HUES6 (cell line): Measurements from ENCODE around the gene ZNF638.

Experiments
- H3K27ac ChIP-seq: 2 replicates; pipeline ENCODE4 v1.7.0; 2013; ENCODE audit warnings: low read depth, mild to moderate bottlenecking, low read length, inconsistent platforms
- H3K27me3 ChIP-seq: 2 replicates; pipeline ENCODE4 v1.6.1; 2013; ENCODE audit warnings: low read length; ENCODE audit not compliant: control insufficient read depth, insufficient read depth
- H3K36me3 ChIP-seq: 2 replicates; pipeline ENCODE4 v1.6.1; 2013; ENCODE audit warnings: low read length; ENCODE audit not compliant: control insufficient read depth, insufficient read depth
- H3K4me1 ChIP-seq: 2 replicates; pipeline ENCODE4 v1.6.1; 2013; ENCODE audit warnings: low read length; ENCODE audit not compliant: control insufficient read depth, insufficient read depth
- H3K4me3 ChIP-seq: 2 replicates; pipeline ENCODE4 v1.5.1; 2013; ENCODE audit warnings: low read depth, low read length
- H3K9ac ChIP-seq: one replicate; pipeline ENCODE4 v1.6.1; 2013; ENCODE audit warnings: mild to moderate bottlenecking, low read length
- H3K9me3 ChIP-seq: 2 replicates; pipeline ENCODE4 v1.6.1; 2013; ENCODE audit warnings: low read depth, low read length; ENCODE audit not compliant: control insufficient read depth, insufficient read depth

ZNF638 gene

GRCh38 chr2:71360434-71360975 is 28.9 kb downstream of the ZNF638 start:
- H3K4me3 ChIP-seq, result no peak overlapping the region
- peaks cover 98% of the 10 kb centered on the region for H3K36me3 ChIP-seq
- H3K9ac ChIP-seq, result no peak overlapping the region
- no peaks in the 10 kb centered on the region for H3K9me3 ChIP-seq
- H3K27me3 ChIP-seq, result no peaks in the 10 kb centered on the region
- no peak overlapping the region for H3K27ac ChIP-seq
- no peaks in the 10 kb centered on the region for H3K4me1 ChIP-seq

GRCh38 chr2:71361631-71362030 is 30.0 kb downstream of the ZNF638 start:
- Histone ChIP-seq H3K9me3 (no peaks in the 10 kb centered on the region), H3K36me3 (peaks cover 99% of the 10 kb centered on the region), H3K27me3 (no peaks in the 10 kb centered on the region), H3K4me1 (no peaks in the 10 kb centered on the region), H3K27ac (no peak overlapping the region), H3K4me3 (no peak overlapping the region), H3K9ac (no peak overlapping the region)

- Histone ChIP-seq H3K4me3 (no peak overlapping the region), H3K4me1 (no peaks in the 10 kb centered on the region), H3K9ac (no peak overlapping the region), H3K36me3 (peaks cover 98% of the 10 kb centered on the region), H3K27me3 (no peaks in the 10 kb centered on the region), H3K27ac (no peak overlapping the region), H3K9me3 (no peaks in the 10 kb centered on the region)
These were observed 30.9 kb downstream of the ZNF638 start for GRCh38 chr2:71362447-71362846.

GRCh38 chr2:71370015-71370414 is 38.4 kb downstream of the ZNF638 start:
- no peak overlapping the region for H3K27ac ChIP-seq
- H3K4me1 ChIP-seq, result no peaks in the 10 kb centered on the region
- no peak overlapping the region for H3K9ac ChIP-seq
- H3K36me3 ChIP-seq, result peaks cover 92% of the 10 kb centered on the region
- no peaks in the 10 kb centered on the region for H3K9me3 ChIP-seq
- H3K4me3 ChIP-seq, result no peak overlapping the region
- H3K27me3 ChIP-seq, result no peaks in the 10 kb centered on the region

- H3K27me3 ChIP-seq, result no peaks in the 10 kb centered on the region
- no peak overlapping the region for H3K4me3 ChIP-seq
- no peaks in the 10 kb centered on the region for H3K4me1 ChIP-seq
- H3K9me3 ChIP-seq, result no peaks in the 10 kb centered on the region
- H3K36me3 ChIP-seq, result peaks cover 89% of the 10 kb centered on the region
- H3K9ac ChIP-seq, result no peak overlapping the region
- H3K27ac ChIP-seq, result no peak overlapping the region
These were observed 40.5 kb downstream of the ZNF638 start for GRCh38 chr2:71372042-71372441.

- no peaks in the 10 kb centered on the region for H3K27me3 ChIP-seq
- H3K9ac ChIP-seq, result no peak overlapping the region
- H3K4me3 ChIP-seq, result no peak overlapping the region
- H3K9me3 ChIP-seq, result no peaks in the 10 kb centered on the region
- peaks cover 91% of the 10 kb centered on the region for H3K36me3 ChIP-seq
- no peaks in the 10 kb centered on the region for H3K4me1 ChIP-seq
- H3K27ac ChIP-seq, result no peak overlapping the region
These were observed 47.5 kb downstream of the ZNF638 start for GRCh38 chr2:71379086-71379485.

GRCh38 chr2:71380665-71381064 is 49.1 kb downstream of the ZNF638 start:
- Histone ChIP-seq H3K4me1 (no peaks in the 10 kb centered on the region), H3K9ac (no peak overlapping the region), H3K9me3 (no peaks in the 10 kb centered on the region), H3K36me3 (peaks cover 90% of the 10 kb centered on the region), H3K27ac (no peak overlapping the region), H3K27me3 (no peaks in the 10 kb centered on the region), H3K4me3 (no peak overlapping the region)

GRCh38 chr2:71385012-71385411 is 53.4 kb downstream of the ZNF638 start:
- no peak overlapping the region for H3K9ac ChIP-seq
- no peak overlapping the region for H3K27ac ChIP-seq
- H3K4me3 ChIP-seq, result no peak overlapping the region
- no peaks in the 10 kb centered on the region for H3K27me3 ChIP-seq
- no peaks in the 10 kb centered on the region for H3K4me1 ChIP-seq
- H3K9me3 ChIP-seq, result no peaks in the 10 kb centered on the region
- peaks cover 96% of the 10 kb centered on the region for H3K36me3 ChIP-seq

- Histone ChIP-seq H3K27ac (no peak overlapping the region), H3K9ac (no peak overlapping the region), H3K4me3 (no peak overlapping the region), H3K9me3 (no peaks in the 10 kb centered on the region), H3K27me3 (no peaks in the 10 kb centered on the region), H3K4me1 (no peaks in the 10 kb centered on the region), H3K36me3 (peaks cover 84% of the 10 kb centered on the region)
These were observed 56.6 kb downstream of the ZNF638 start for GRCh38 chr2:71388214-71388613.

GRCh38 chr2:71389384-71390072 is 57.9 kb downstream of the ZNF638 start:
- Histone ChIP-seq H3K27me3 (no peaks in the 10 kb centered on the region), H3K4me3 (no peak overlapping the region), H3K4me1 (no peaks in the 10 kb centered on the region), H3K36me3 (peaks cover 85% of the 10 kb centered on the region), H3K9me3 (no peaks in the 10 kb centered on the region), H3K27ac (no peak overlapping the region), H3K9ac (no peak overlapping the region)

GRCh38 chr2:71393216-71393615 is 61.6 kb downstream of the ZNF638 start:
- H3K4me3 ChIP-seq, result no peak overlapping the region
- no peaks in the 10 kb centered on the region for H3K27me3 ChIP-seq
- H3K36me3 ChIP-seq, result peaks cover 87% of the 10 kb centered on the region
- no peak overlapping the region for H3K27ac ChIP-seq
- no peaks in the 10 kb centered on the region for H3K4me1 ChIP-seq
- no peak overlapping the region for H3K9ac ChIP-seq
- H3K9me3 ChIP-seq, result no peaks in the 10 kb centered on the region
